ENCODE results near the gene DARS1. TPM values are rescaled to one million over a fixed set of nuclear protein-coding genes. Genes with fewer than 3 reads are reported as not detected.
A peak's percentile ranks its signal among the peaks of the same experiment; 100 is the strongest.

Gene DARS1
- total and polyA plus RNA-seq, 2 donors (not counting 1 experiment from before 2014, with no cell fraction given) = 36.7 to 88.3 TPM

GRCh38 chr2:136005462-136006196 is 20.2 kb upstream of the DARS1 start:
- peaks cover 81% of the 10 kb centered on the region for H3K4me1 Mint-ChIP-seq
- ChIA-PET CTCF (interaction anchor here (0.6 to 1.4 kb wide), 5 partner anchors 9 to 378 kb away, joined by 3 to 6 read pairs (median 3); no protein-coding TSS in a partner anchor), POLR2A (interaction anchor here (0.5 to 0.6 kb wide), 2 partner anchors 24 to 300 kb away, joined by 3 to 4 read pairs; no protein-coding TSS in a partner anchor)
- no peak overlapping the region for H3K4me3 ChIP-seq (ENCODE audit: control extremely low read depth in 1 of 5, extremely low read depth in 1 of 5, insufficient read depth in 1 of 5, low read depth in 2 of 5, low read length in 4 of 5)
- ATAC-seq (ENCODE audit: low read depth) (no peak), DNase-seq (no peak)
- no peak overlapping the region for H2AFZ ChIP-seq (ENCODE audit: insufficient read depth, low read depth, low read length, poor library complexity, severe bottlenecking)
- H3K4me1 ChIP-seq (ENCODE audit: control insufficient read depth in 2 of 2, insufficient read depth in 2 of 2, low read length in 2 of 2) = peaks cover 65 to 68% of the 10 kb centered on the region in 2 donors
- no peak overlapping the region for H3K27ac ChIP-seq (ENCODE audit: low read length in 2 of 2)
- no peak overlapping the region for H3K4me3 Mint-ChIP-seq
- no peaks in the 10 kb centered on the region for H3K27me3 ChIP-seq (replicated peaks in 1 of 4; ENCODE audit: control extremely low read depth in 1 of 4, control insufficient read depth in 3 of 4, insufficient read depth in 4 of 4, low read length in 3 of 4)
- no peaks in the 10 kb centered on the region for H4K20me1 ChIP-seq (ENCODE audit: control insufficient read depth, insufficient read depth, low read length, poor library complexity, severe bottlenecking)
- no peak overlapping the region for H3K4me2 ChIP-seq (replicated peaks; ENCODE audit: low read depth, low read length, poor library complexity, severe bottlenecking)
- H3K9me3 Mint-ChIP-seq (ENCODE audit: insufficient read depth) = peaks cover 2% of the 10 kb centered on the region
- H3K9ac ChIP-seq (ENCODE audit: low read length) = no peak overlapping the region
- 80% methylated on average over 1 of the region's 3 CpGs for WGBS (ENCODE audit: insufficient coverage)
- peak overlapping the region; percentile 50 for H3K27ac Mint-ChIP-seq
- peaks cover 5% of the 10 kb centered on the region for H3K79me2 ChIP-seq (ENCODE audit: control insufficient read depth, insufficient read depth, low read length)
- intact Hi-C loops (cut with micrococcal nuclease) = loop anchor here (5.0 kb wide), 1 partner anchor 37 kb away; no protein-coding TSS in a partner anchor
- H3K9me3 ChIP-seq (ENCODE audit: control extremely low read depth in 1 of 3, control insufficient read depth in 2 of 3, insufficient read depth in 1 of 3, low read length in 2 of 3) = no peaks in the 10 kb centered on the region
- no peaks in the 10 kb centered on the region for H3K36me3 ChIP-seq (replicated peaks in 1 of 2; ENCODE audit: control extremely low read depth in 1 of 2, control insufficient read depth in 1 of 2, extremely low read depth in 1 of 2, insufficient read depth in 2 of 2, low read length in 1 of 2)
- TF ChIP-seq, protein P1, sequence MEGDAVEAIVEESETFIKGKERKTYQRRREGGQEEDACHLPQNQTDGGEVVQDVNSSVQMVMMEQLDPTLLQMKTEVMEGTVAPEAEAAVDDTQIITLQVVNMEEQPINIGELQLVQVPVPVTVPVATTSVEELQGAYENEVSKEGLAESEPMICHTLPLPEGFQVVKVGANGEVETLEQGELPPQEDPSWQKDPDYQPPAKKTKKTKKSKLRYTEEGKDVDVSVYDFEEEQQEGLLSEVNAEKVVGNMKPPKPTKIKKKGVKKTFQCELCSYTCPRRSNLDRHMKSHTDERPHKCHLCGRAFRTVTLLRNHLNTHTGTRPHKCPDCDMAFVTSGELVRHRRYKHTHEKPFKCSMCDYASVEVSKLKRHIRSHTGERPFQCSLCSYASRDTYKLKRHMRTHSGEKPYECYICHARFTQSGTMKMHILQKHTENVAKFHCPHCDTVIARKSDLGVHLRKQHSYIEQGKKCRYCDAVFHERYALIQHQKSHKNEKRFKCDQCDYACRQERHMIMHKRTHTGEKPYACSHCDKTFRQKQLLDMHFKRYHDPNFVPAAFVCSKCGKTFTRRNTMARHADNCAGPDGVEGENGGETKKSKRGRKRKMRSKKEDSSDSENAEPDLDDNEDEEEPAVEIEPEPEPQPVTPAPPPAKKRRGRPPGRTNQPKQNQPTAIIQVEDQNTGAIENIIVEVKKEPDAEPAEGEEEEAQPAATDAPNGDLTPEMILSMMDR (IDR thresholded peaks at IDR 0.05) = no peak
- TF ChIP-seq EZH2 (IDR thresholded peaks at IDR 0.05; ENCODE audit: borderline replicate concordance, insufficient read depth, low read depth, low read length, poor library complexity, severe bottlenecking) = no peak
- H3K27me3 Mint-ChIP-seq = no peaks in the 10 kb centered on the region

DNA sequence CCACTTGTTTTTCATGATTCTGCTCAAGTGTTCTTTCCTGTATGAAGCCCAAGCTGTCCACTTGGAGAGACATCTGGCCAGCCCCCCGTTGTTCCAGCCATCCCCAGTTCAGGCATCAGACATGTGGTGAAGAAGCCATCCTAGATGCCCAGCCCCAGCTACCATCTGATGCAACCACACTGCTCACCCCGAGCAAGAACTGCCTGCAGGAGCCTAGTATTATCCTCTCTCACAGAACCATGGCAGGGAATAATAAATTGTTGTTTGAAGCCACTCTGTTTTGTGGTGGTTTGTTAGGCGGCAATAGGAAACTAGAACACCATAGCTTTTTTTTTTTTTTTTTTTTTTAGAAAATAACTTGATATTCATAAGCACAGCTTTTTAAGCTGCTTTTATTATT is 19.5 kb upstream of the DARS1 start:
- Histone ChIP-seq H2AFZ (ENCODE audit: insufficient read depth, low read depth, low read length, poor library complexity, severe bottlenecking) (no peak overlapping the region), H3K4me3 (ENCODE audit: control extremely low read depth in 1 of 5, extremely low read depth in 1 of 5, insufficient read depth in 1 of 5, low read depth in 2 of 5, low read length in 4 of 5) (no peak overlapping the region), H3K4me2 (replicated peaks; ENCODE audit: low read depth, low read length, poor library complexity, severe bottlenecking) (no peak overlapping the region), H3K9ac (ENCODE audit: low read length) (no peak overlapping the region), H3K79me2 (ENCODE audit: control insufficient read depth, insufficient read depth, low read length) (peaks cover 5% of the 10 kb centered on the region), H3K27me3 (replicated peaks in 1 of 4; ENCODE audit: control extremely low read depth in 1 of 4, control insufficient read depth in 3 of 4, insufficient read depth in 4 of 4, low read length in 3 of 4) (no peaks in the 10 kb centered on the region), H3K9me3 (ENCODE audit: control extremely low read depth in 1 of 3, control insufficient read depth in 2 of 3, insufficient read depth in 1 of 3, low read length in 2 of 3) (no peaks in the 10 kb centered on the region), H3K4me1 (ENCODE audit: control insufficient read depth in 2 of 2, insufficient read depth in 2 of 2, low read length in 2 of 2) (peaks cover 67 to 70% of the 10 kb centered on the region in 2 donors), H4K20me1 (ENCODE audit: control insufficient read depth, insufficient read depth, low read length, poor library complexity, severe bottlenecking) (no peaks in the 10 kb centered on the region), H3K36me3 (replicated peaks in 1 of 2; ENCODE audit: control extremely low read depth in 1 of 2, control insufficient read depth in 1 of 2, extremely low read depth in 1 of 2, insufficient read depth in 2 of 2, low read length in 1 of 2) (no peaks in the 10 kb centered on the region), H3K27ac (ENCODE audit: low read length in 2 of 2) (no peak overlapping the region)
- intact Hi-C loops (cut with micrococcal nuclease) = loop anchor here (5.0 kb wide), 1 partner anchor 37 kb away; no protein-coding TSS in a partner anchor
- POLR2A ChIA-PET = interaction anchor here (0.6 kb wide), 2 partner anchors 11 to 300 kb away, joined by 3 read pairs; no protein-coding TSS in a partner anchor
- H3K4me3 Mint-ChIP-seq = no peak overlapping the region
- DNase-seq (no peak), ATAC-seq (ENCODE audit: low read depth) (no peak)
- CTCF ChIA-PET = interaction anchor here (0.6 to 1.4 kb wide), 5 partner anchors 9 to 379 kb away, joined by 3 to 6 read pairs (median 3); no protein-coding TSS in a partner anchor
- H3K27ac Mint-ChIP-seq = peak overlapping the region; percentile 2
- 73% methylated on average over 1 of the region's 3 CpGs for WGBS (ENCODE audit: insufficient coverage)
- H3K27me3 Mint-ChIP-seq = no peaks in the 10 kb centered on the region
- H3K4me1 Mint-ChIP-seq = peaks cover 83% of the 10 kb centered on the region
- H3K9me3 Mint-ChIP-seq (ENCODE audit: insufficient read depth) = peaks cover 2% of the 10 kb centered on the region
- no peak for TF ChIP-seq EZH2 (IDR thresholded peaks at IDR 0.05; ENCODE audit: borderline replicate concordance, insufficient read depth, low read depth, low read length, poor library complexity, severe bottlenecking)
- TF ChIP-seq, protein P1 (IDR thresholded peaks at IDR 0.05) = no peak

All from B cell (primary cell).